Esophagus muscularis mucosa (tissue), 4 donors: Measurements from ENCODE around the gene CPEB1. TPM values are rescaled to one million over a fixed set of nuclear protein-coding genes. Genes with fewer than 3 reads are reported as not detected.

Source experiments
- DNase-seq: peaks from one replicate; pipeline ENCODE4 v3.0.0-alpha.2; 2017; ENCODE audit errors: extremely low spot score
- H3K27ac ChIP-seq, 4 donors: fragments of 200-600 bp; sonication (generic); replicated peaks in 1 of 4; 1 replicate in 3 of 4; 2 replicates in 1 of 4; pipeline ENCODE4 v1.5.1; 2016 to 2019; ENCODE audit warnings: mild to moderate bottlenecking in 1 of 4
- H3K27me3 ChIP-seq, 4 donors: fragments of 200-600 bp; sonication (generic); one replicate each; pipeline versions ENCODE4 v1.5.1 to v1.6.0; 2016 to 2019
- H3K36me3 ChIP-seq, 4 donors: fragments of 200-600 bp; sonication (generic); one replicate each; pipeline ENCODE4 v1.5.1; 2016 to 2019
- H3K4me1 ChIP-seq, 4 donors: fragments of 200-600 bp; sonication (generic); one replicate each; pipeline ENCODE4 v1.5.1; 2016 to 2019
- H3K4me3 ChIP-seq, 4 donors: fragments of 200-600 bp; sonication (generic); 1 replicate in 2 of 4; 2 replicates in 2 of 4; pipeline ENCODE4 v1.5.1; 2016 to 2019; ENCODE audit warnings: mild to moderate bottlenecking in 4 of 4, moderate library complexity in 1 of 4
- H3K9me3 ChIP-seq, 4 donors: fragments of 200-600 bp; sonication (generic); 1 replicate in 3 of 4; 2 replicates in 1 of 4; pipeline ENCODE4 v1.5.1; 2016 to 2019
- CTCF ChIP-seq, 3 experiments: fragments of 200-600 bp in 2 of 3; fragments of 450-650 bp in 1 of 3; sonication (generic) in 2 of 3; IDR thresholded peaks; one replicate each; pipeline ENCODE4 v1.5.1; 2017 to 2019; ENCODE audit warnings: antibody characterized with exemption in 3 of 3, mild to moderate bottlenecking in 2 of 3, moderate library complexity in 1 of 3
- EP300 ChIP-seq: sonication (generic); formaldehyde crosslinking; IDR thresholded peaks from one replicate; pipeline ENCODE4 v1.6.1; 2017; ENCODE audit warnings: antibody characterized with exemption
- POLR2A ChIP-seq: fragments of 450-650 bp; IDR thresholded peaks from one replicate; pipeline ENCODE4 v1.6.1; 2017; ENCODE audit warnings: antibody characterized with exemption, moderate library complexity, mild to moderate bottlenecking, low read depth
- POLR2AphosphoS5 ChIP-seq, 2 donors: sonication (generic); formaldehyde crosslinking; IDR thresholded peaks; one replicate each; pipeline ENCODE4 v1.6.1; 2017; ENCODE audit warnings: antibody characterized with exemption in 2 of 2
- WGBS: methylation state at CpG from one replicate; pipeline ENCODE4 v1.1.5; 2018; 5-methylcytosine and 5-hydroxymethylcytosine counted together
- intact Hi-C: fragments of 100-400 bp; cut with DNase I; formaldehyde crosslinking; loops from one replicate; pipeline ENCODE4 v1.15.1; 2023
- total RNA-seq, 4 donors: library from RNA; depleted of rRNA; stranded (reverse); fragments of >200 nt; gene quantifications; one replicate each; pipeline versions ENCODE4 v1.1.0 to v1.2.1, GENCODE V29; 2016

The CPEB1 gene
- total RNA-seq, 4 donors from 2014 or later, result 5.6 to 8.1 (median 5.9) TPM

- intact Hi-C loops, result no loop called here
- no peak overlapping the region for H3K4me3 ChIP-seq
- DNase-seq, result no peak
- no peak overlapping the region for H3K27ac ChIP-seq
- WGBS, result 73% methylated on average over 4 of the region's 4 CpGs
- no peaks in the 10 kb centered on the region for H3K4me1 ChIP-seq
- TF ChIP-seq EP300, result no peak
- TF ChIP-seq CTCF (IDR thresholded peaks at IDR 0.05), result no peak
- TF ChIP-seq POLR2AphosphoS5 (IDR thresholded peaks at IDR 0.05), result no peak
- no peak for TF ChIP-seq POLR2A
- H3K27me3 ChIP-seq, result no peaks in the 10 kb centered on the region
- no peaks in the 10 kb centered on the region for H3K36me3 ChIP-seq
- H3K9me3 ChIP-seq, result no peaks in the 10 kb centered on the region
Observed at GRCh38 chr15:82587805-82588204, 59.4 kb downstream of the CPEB1 start.

GRCh38 chr15:82585072-82585471, 62.1 kb downstream of the CPEB1 start:
- no peak for TF ChIP-seq POLR2AphosphoS5 (IDR thresholded peaks at IDR 0.05)
- TF ChIP-seq CTCF (IDR thresholded peaks at IDR 0.05), result no peak
- no peak for TF ChIP-seq POLR2A
- no peak for TF ChIP-seq EP300
- no peaks in the 10 kb centered on the region for H3K27me3 ChIP-seq
- no peak overlapping the region for H3K4me3 ChIP-seq
- H3K9me3 ChIP-seq, result no peaks in the 10 kb centered on the region
- DNase-seq, result no peak
- H3K27ac ChIP-seq, result no peak overlapping the region
- H3K4me1 ChIP-seq, result no peaks in the 10 kb centered on the region
- H3K36me3 ChIP-seq, result no peaks in the 10 kb centered on the region
- WGBS, result 46% methylated on average over 3 of the region's 3 CpGs
- intact Hi-C loops, result no loop called here

- intact Hi-C loops, result no loop called here
- H3K27me3 ChIP-seq, result no peaks in the 10 kb centered on the region
- DNase-seq, result no peak
- H3K9me3 ChIP-seq, result no peaks in the 10 kb centered on the region
- H3K4me1 ChIP-seq, result no peaks in the 10 kb centered on the region
- H3K36me3 ChIP-seq, result no peaks in the 10 kb centered on the region
- WGBS, result 77% methylated on average over 2 of the region's 2 CpGs
- H3K4me3 ChIP-seq, result no peak overlapping the region
- no peak overlapping the region for H3K27ac ChIP-seq
- no peak for TF ChIP-seq EP300
Observed at GRCh38 chr15:82580713-82581112, 66.5 kb downstream of the CPEB1 start.

GRCh38 chr15:82575335-82575734, 71.8 kb downstream of the CPEB1 start:
- H3K27me3 ChIP-seq, result no peaks in the 10 kb centered on the region
- 78% methylated on average over 3 of the region's 3 CpGs for WGBS
- peaks cover 12 to 23% (median 19%) of the 10 kb centered on the region in 4 donors for H3K4me1 ChIP-seq
- intact Hi-C loops, result no loop called here
- no peaks in the 10 kb centered on the region for H3K36me3 ChIP-seq
- TF ChIP-seq EP300, result no peak
- no peak for TF ChIP-seq POLR2AphosphoS5 (IDR thresholded peaks at IDR 0.05)
- TF ChIP-seq CTCF (IDR thresholded peaks at IDR 0.05), result no peak
- TF ChIP-seq POLR2A, result no peak
- H3K9me3 ChIP-seq, result no peaks in the 10 kb centered on the region
- H3K4me3 ChIP-seq, result no peak overlapping the region
- H3K27ac ChIP-seq, result no peak overlapping the region
- no peak for DNase-seq

GRCh38 chr15:82572986-82573385, 74.2 kb downstream of the CPEB1 start:
- H3K9me3 ChIP-seq, result no peaks in the 10 kb centered on the region
- TF ChIP-seq POLR2A (no peak), EP300 (no peak), POLR2AphosphoS5 (IDR thresholded peaks at IDR 0.05) (no peak), CTCF (IDR thresholded peaks at IDR 0.05) (no peak)
- no peak overlapping the region for H3K27ac ChIP-seq
- H3K4me1 ChIP-seq, result peaks cover 12 to 23% (median 19%) of the 10 kb centered on the region in 4 donors
- WGBS, result 73% methylated on average over 3 of the region's 3 CpGs
- intact Hi-C loops, result no loop called here
- no peak for DNase-seq
- no peaks in the 10 kb centered on the region for H3K27me3 ChIP-seq
- H3K4me3 ChIP-seq, result no peak overlapping the region
- no peaks in the 10 kb centered on the region for H3K36me3 ChIP-seq
